ENCODE results near the gene RNF25.

Gene RNF25

DNA sequence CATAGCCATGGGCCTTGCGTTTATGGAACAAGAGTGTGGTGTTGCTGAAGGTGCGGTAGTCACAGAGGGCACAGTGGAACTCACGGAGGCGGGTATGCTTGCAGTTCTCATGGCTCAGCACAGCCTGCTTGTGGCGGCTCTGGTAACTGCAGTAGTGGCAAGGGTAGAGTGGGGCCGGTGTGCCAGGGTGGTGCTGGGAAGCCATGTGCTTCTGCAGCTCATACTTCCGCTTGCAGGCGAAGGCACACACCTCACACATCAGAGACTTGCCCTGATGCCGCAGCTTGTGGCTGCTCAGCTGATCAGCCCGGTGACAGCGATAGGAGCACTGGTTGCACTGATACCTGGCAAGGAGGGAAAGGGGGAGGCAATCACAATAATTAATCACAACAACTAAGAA lies 27.1 kb downstream of the RNF25 start:
- TF ChIP-seq, protein P1, sequence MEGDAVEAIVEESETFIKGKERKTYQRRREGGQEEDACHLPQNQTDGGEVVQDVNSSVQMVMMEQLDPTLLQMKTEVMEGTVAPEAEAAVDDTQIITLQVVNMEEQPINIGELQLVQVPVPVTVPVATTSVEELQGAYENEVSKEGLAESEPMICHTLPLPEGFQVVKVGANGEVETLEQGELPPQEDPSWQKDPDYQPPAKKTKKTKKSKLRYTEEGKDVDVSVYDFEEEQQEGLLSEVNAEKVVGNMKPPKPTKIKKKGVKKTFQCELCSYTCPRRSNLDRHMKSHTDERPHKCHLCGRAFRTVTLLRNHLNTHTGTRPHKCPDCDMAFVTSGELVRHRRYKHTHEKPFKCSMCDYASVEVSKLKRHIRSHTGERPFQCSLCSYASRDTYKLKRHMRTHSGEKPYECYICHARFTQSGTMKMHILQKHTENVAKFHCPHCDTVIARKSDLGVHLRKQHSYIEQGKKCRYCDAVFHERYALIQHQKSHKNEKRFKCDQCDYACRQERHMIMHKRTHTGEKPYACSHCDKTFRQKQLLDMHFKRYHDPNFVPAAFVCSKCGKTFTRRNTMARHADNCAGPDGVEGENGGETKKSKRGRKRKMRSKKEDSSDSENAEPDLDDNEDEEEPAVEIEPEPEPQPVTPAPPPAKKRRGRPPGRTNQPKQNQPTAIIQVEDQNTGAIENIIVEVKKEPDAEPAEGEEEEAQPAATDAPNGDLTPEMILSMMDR (IDR thresholded peaks at IDR 0.05) = no peak
- no peak overlapping the region for H3K4me2 ChIP-seq (ENCODE audit: low read length)
- H3K27ac ChIP-seq = no peak overlapping the region
- no peak overlapping the region for H3K4me3 ChIP-seq (ENCODE audit: low read depth, low read length)
- no peaks in the 10 kb centered on the region for H3K9me3 ChIP-seq (ENCODE audit: control insufficient read depth, low read length)
- H3K79me2 ChIP-seq = no peaks in the 10 kb centered on the region
- H3K9ac ChIP-seq = no peak overlapping the region
- no peak overlapping the region for H2AFZ ChIP-seq
- H3K36me3 ChIP-seq (ENCODE audit: control insufficient read depth, insufficient read depth, low read length) = no peaks in the 10 kb centered on the region
- H3K27me3 ChIP-seq (ENCODE audit: control insufficient read depth, insufficient read depth, low read length) = no peaks in the 10 kb centered on the region
- no peaks in the 10 kb centered on the region for H3K4me1 ChIP-seq

DNA sequence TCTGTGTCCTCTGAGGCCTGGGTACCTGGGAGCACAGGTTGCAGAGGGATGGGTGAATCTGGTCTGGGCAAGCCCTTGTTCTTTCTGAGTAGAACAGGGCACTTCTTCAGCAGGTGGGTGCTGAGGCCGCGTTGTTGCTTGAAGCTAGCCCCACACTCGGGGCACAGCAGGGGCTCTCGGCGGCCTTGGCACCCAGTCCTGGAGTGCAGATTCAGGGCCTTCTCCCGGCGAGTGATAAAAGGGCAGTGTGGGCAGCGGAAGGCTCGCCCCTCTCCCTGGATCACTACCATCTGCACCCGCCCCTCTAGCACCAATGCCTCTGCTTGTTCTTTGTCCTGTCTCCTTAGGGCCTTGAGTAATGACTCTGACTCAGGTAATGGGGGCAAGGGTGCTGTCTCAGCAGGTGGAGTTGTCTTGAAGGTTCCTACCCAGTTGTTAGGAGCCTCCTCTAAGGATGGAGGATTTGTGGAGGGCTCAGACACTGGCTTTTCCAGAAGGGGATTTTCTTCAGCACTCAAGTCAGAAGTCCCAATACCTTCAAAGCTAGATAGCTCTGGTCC lies 28.0 kb downstream of the RNF25 start:
- no peaks in the 10 kb centered on the region for H3K36me3 ChIP-seq (ENCODE audit: control insufficient read depth, insufficient read depth, low read length)
- H3K27ac ChIP-seq = no peak overlapping the region
- no peaks in the 10 kb centered on the region for H3K9me3 ChIP-seq (ENCODE audit: control insufficient read depth, low read length)
- no peak overlapping the region for H3K9ac ChIP-seq
- no peak overlapping the region for H2AFZ ChIP-seq
- no peaks in the 10 kb centered on the region for H3K27me3 ChIP-seq (ENCODE audit: control insufficient read depth, insufficient read depth, low read length)
- H3K4me2 ChIP-seq (ENCODE audit: low read length) = no peak overlapping the region
- TF ChIP-seq, protein P1 (IDR thresholded peaks at IDR 0.05) = no peak
- H3K79me2 ChIP-seq = peaks cover 4% of the 10 kb centered on the region
- H3K4me3 ChIP-seq (ENCODE audit: low read depth, low read length) = no peak overlapping the region
- no peaks in the 10 kb centered on the region for H3K4me1 ChIP-seq

DNA sequence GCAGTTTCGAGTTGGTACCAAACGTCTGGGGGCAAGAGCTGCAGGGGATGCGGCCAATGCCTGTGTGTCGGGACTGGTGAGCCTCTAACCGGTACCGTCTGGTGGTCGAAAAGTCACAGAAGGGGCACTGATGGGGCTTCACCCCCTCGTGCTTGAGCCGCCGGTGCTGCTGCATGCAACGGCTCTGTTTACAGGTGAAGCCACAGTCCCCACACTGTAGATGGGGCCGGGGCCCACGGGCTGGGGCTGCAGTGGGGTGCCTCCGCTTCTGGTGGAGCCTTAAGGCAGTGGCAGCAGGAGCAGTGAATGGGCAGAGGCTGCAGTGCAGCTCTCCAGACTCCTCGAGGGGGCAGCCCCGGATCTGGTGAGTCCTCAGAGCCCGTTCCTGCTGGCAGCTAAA lies 29.0 kb downstream of the RNF25 start:
- Histone ChIP-seq H3K4me1 (no peaks in the 10 kb centered on the region), H3K79me2 (peaks cover 4% of the 10 kb centered on the region), H2AFZ (no peak overlapping the region), H3K27ac (no peak overlapping the region), H3K9ac (no peak overlapping the region), H3K36me3 (ENCODE audit: control insufficient read depth, insufficient read depth, low read length) (no peaks in the 10 kb centered on the region), H3K9me3 (ENCODE audit: control insufficient read depth, low read length) (no peaks in the 10 kb centered on the region), H3K4me2 (ENCODE audit: low read length) (no peak overlapping the region), H3K27me3 (ENCODE audit: control insufficient read depth, insufficient read depth, low read length) (no peaks in the 10 kb centered on the region), H3K4me3 (ENCODE audit: low read depth, low read length) (no peak overlapping the region)
- TF ChIP-seq, protein P1 (IDR thresholded peaks at IDR 0.05) = no peak

DNA sequence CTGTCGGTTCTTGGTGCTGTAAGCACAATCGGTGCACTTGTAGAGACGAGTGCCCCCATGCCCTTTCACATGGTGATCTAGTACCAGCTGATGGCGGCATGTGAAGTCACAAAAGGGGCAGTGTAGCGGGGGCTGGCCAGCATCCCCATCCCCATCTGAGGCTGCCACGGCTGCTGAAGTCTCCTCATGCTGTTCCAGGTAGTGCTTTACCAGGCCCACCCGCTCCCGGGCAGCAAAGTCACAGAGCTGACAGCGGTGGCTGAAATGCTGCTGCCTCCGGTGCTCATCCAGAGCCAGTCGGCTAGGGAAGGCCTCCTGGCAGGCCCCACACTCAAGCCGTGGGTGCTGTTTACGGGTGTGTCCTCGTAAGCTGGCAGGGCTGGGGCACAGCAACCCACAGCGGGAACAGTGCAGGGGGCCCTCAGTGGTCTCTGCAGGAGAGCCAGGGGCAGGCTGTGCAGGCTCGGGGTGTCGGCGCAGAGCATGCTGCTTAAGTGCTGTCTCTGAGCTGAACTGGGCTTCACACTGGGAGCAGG lies 29.6 kb downstream of the RNF25 start:
- TF ChIP-seq, protein P1 (IDR thresholded peaks at IDR 0.05) = no peak
- Histone ChIP-seq H3K36me3 (ENCODE audit: control insufficient read depth, insufficient read depth, low read length) (no peaks in the 10 kb centered on the region), H3K4me3 (ENCODE audit: low read depth, low read length) (no peak overlapping the region), H3K79me2 (peaks cover 4% of the 10 kb centered on the region), H3K9ac (no peak overlapping the region), H3K27ac (no peak overlapping the region), H3K9me3 (ENCODE audit: control insufficient read depth, low read length) (no peaks in the 10 kb centered on the region), H3K4me2 (ENCODE audit: low read length) (no peak overlapping the region), H2AFZ (no peak overlapping the region), H3K4me1 (no peaks in the 10 kb centered on the region), H3K27me3 (ENCODE audit: control insufficient read depth, insufficient read depth, low read length) (no peaks in the 10 kb centered on the region)

DNA sequence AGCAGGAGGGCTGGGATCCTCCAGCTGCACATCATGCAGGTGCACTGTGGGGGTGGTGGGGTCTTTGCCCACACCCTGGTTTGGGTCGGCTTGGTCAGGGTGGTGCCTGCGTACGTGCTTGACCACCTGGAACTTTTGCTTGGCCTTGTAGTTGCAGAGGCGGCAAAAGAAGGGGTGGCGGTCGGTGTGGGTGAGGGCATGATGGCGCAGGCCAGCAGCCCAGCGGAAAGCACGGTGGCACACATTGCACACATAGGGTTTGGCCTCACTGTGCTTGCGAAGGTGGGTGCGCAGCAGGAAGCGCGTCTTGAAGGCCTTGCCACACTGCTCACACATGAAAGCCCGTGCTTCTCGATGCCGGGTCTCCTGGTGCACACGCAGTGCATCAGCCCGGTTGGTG lies 33.4 kb downstream of the RNF25 start:
- H3K27me3 ChIP-seq (ENCODE audit: control insufficient read depth, insufficient read depth, low read length) = no peaks in the 10 kb centered on the region
- H2AFZ ChIP-seq = no peak overlapping the region
- TF ChIP-seq, protein P1 (IDR thresholded peaks at IDR 0.05) = no peak
- no peaks in the 10 kb centered on the region for H3K9me3 ChIP-seq (ENCODE audit: control insufficient read depth, low read length)
- no peak overlapping the region for H3K4me3 ChIP-seq (ENCODE audit: low read depth, low read length)
- H3K9ac ChIP-seq = no peak overlapping the region
- peaks cover 4% of the 10 kb centered on the region for H3K79me2 ChIP-seq
- H3K27ac ChIP-seq = no peak overlapping the region
- no peaks in the 10 kb centered on the region for H3K36me3 ChIP-seq (ENCODE audit: control insufficient read depth, insufficient read depth, low read length)
- no peaks in the 10 kb centered on the region for H3K4me1 ChIP-seq
- no peak overlapping the region for H3K4me2 ChIP-seq (ENCODE audit: low read length)

All from parathyroid adenoma (tissue), 2 donors.